HCT116 (cell line): ENCODE data around the gene ZNF93.

ENCODE experiments used
- EZH2phosphoT487 ChIP-seq: fragments of 200-600 bp; IDR thresholded peaks from 2 replicates; pipeline ENCODE4 v1.6.1; 2018; ENCODE audit warnings: antibody characterized with exemption, borderline replicate concordance
- TF ChIP-seq, protein P1 (sequence below), 3 experiments: fragments of 200-600 bp in 1 of 3; sonication (generic) in 1 of 3; IDR thresholded peaks in 2 of 3; conservative IDR thresholded peaks in 1 of 3; 2 replicates each; pipeline ENCODE4 v1.5.1; 2012 to 2017; ENCODE audit warnings: low read depth in 2 of 3, low read length in 2 of 3, antibody characterized with exemption in 1 of 3, borderline replicate concordance in 1 of 3, control low read depth in 1 of 3, mild to moderate bottlenecking in 1 of 3, mixed read lengths in 1 of 3, mixed run types in 1 of 3, moderate library complexity in 1 of 3; ENCODE audit not compliant: insufficient read depth in 1 of 3

DNA sequence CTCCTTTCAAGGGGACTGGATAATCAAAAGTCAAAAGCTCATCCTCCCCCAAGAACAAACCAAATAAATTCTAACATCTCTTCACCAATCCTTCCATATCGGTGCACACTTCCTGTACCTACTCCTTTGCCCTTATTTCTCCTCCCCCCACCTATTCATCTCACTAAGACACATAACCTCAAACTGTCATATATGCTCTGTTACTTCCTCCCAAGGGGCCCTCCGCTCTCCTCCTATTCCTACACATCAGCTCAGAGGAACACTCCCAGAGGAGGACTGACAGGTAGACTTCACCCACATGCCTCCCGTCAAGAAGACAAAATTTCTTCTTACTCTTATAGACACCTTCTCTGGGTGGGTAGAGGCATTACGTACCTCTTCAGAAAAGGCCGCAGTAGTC, 48.1 kb downstream of the ZNF93 start:
- TF ChIP-seq EZH2phosphoT487, result no peak
- TF ChIP-seq, protein P1, sequence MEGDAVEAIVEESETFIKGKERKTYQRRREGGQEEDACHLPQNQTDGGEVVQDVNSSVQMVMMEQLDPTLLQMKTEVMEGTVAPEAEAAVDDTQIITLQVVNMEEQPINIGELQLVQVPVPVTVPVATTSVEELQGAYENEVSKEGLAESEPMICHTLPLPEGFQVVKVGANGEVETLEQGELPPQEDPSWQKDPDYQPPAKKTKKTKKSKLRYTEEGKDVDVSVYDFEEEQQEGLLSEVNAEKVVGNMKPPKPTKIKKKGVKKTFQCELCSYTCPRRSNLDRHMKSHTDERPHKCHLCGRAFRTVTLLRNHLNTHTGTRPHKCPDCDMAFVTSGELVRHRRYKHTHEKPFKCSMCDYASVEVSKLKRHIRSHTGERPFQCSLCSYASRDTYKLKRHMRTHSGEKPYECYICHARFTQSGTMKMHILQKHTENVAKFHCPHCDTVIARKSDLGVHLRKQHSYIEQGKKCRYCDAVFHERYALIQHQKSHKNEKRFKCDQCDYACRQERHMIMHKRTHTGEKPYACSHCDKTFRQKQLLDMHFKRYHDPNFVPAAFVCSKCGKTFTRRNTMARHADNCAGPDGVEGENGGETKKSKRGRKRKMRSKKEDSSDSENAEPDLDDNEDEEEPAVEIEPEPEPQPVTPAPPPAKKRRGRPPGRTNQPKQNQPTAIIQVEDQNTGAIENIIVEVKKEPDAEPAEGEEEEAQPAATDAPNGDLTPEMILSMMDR (IDR thresholded peaks at IDR 0.05 in 2 of 3, conservative IDR thresholded peaks at IDR 0.05 in 1 of 3; ENCODE audit: borderline replicate concordance in 1 of 3, insufficient read depth in 1 of 3, low read depth in 2 of 3, low read length in 2 of 3), result no peak
